Upper lobe of left lung (tissue), 6 donors: Measurements from ENCODE around the gene MYO18B. TPM values are rescaled to one million over a fixed set of nuclear protein-coding genes. Genes with fewer than 3 reads are reported as not detected.

Experiments
- ATAC-seq, 2 donors: fragments of 200-7000 bp; cut with Tn5 transposase; one replicate each; pipeline ENCODE4 v1.9.1; 2022; ENCODE audit warnings: mild to moderate bottlenecking in 2 of 2, moderate library complexity in 2 of 2; ENCODE audit not compliant: low FRiP score in 2 of 2
- DNase-seq, 2 donors: peaks; one replicate each; pipeline ENCODE4 v3.0.0-alpha.2; 2019 to 2020
- H3K27ac ChIP-seq, 4 donors: fragments of 200-600 bp; sonication (generic); one replicate each; pipeline ENCODE4 v1.5.1; 2016 to 2019
- H3K27me3 ChIP-seq, 4 donors: fragments of 200-600 bp; sonication (generic); one replicate each; pipeline ENCODE4 v1.5.1; 2017 to 2019
- H3K36me3 ChIP-seq, 4 donors: fragments of 200-600 bp; sonication (generic); one replicate each; pipeline ENCODE4 v1.5.1; 2016 to 2019
- H3K4me1 ChIP-seq, 4 donors: fragments of 200-600 bp; sonication (generic); one replicate each; pipeline ENCODE4 v1.5.1; 2018 to 2019
- H3K4me3 ChIP-seq, 4 donors: fragments of 200-600 bp; sonication (generic); one replicate each; pipeline ENCODE4 v1.5.1; 2017 to 2019; ENCODE audit warnings: mild to moderate bottlenecking in 2 of 4, moderate library complexity in 1 of 4
- H3K9me3 ChIP-seq, 4 donors: fragments of 200-600 bp; sonication (generic); one replicate each; pipeline ENCODE4 v1.5.1; 2018 to 2019
- EP300 ChIP-seq, 4 donors: sonication (generic); formaldehyde crosslinking; IDR thresholded peaks; one replicate each; pipeline ENCODE4 v1.5.1; 2017; ENCODE audit warnings: antibody characterized with exemption in 4 of 4, control low read depth in 2 of 4
- POLR2A ChIP-seq, 4 donors: fragments of 450-650 bp; IDR thresholded peaks; one replicate each; pipeline ENCODE4 v1.5.1; 2016 to 2017; ENCODE audit warnings: antibody characterized with exemption in 4 of 4, mild to moderate bottlenecking in 2 of 4
- POLR2AphosphoS5 ChIP-seq, 2 donors: sonication (generic); formaldehyde crosslinking; IDR thresholded peaks; one replicate each; pipeline ENCODE4 v1.5.1; 2017; ENCODE audit warnings: antibody characterized with exemption in 2 of 2
- WGBS, 2 donors: methylation state at CpG; one replicate each; pipeline ENCODE4 v1.1.5; 2017 to 2018; 5-methylcytosine and 5-hydroxymethylcytosine counted together
- total RNA-seq, 6 donors: library from RNA; depleted of rRNA in 4 of 6; stranded (reverse); fragments of >200 nt in 4 of 6; gene quantifications; one replicate each; pipeline versions ENCODE4 v1.1.0 to v1.2.1, GENCODE V29; 2016 to 2021
- TF ChIP-seq, protein P1 (sequence below), 6 experiments: fragments of 450-650 bp in 4 of 6; fragments of 200-600 bp in 2 of 6; sonication (generic) in 2 of 6; IDR thresholded peaks; one replicate each; pipeline ENCODE4 v1.5.1; 2016 to 2019; ENCODE audit warnings: antibody characterized with exemption in 6 of 6
- donor health status: DM: no; HTN: no; CAD: no; lungs with moderate emphysema.
- donor health status: DM: no; HTN: yes; CAD: no; lungs with severe emphysema.

MYO18B gene
- total RNA-seq, 6 donors from 2014 or later = 0.09 to 1.3 (median 0.17) TPM; not detected in 3

DNA sequence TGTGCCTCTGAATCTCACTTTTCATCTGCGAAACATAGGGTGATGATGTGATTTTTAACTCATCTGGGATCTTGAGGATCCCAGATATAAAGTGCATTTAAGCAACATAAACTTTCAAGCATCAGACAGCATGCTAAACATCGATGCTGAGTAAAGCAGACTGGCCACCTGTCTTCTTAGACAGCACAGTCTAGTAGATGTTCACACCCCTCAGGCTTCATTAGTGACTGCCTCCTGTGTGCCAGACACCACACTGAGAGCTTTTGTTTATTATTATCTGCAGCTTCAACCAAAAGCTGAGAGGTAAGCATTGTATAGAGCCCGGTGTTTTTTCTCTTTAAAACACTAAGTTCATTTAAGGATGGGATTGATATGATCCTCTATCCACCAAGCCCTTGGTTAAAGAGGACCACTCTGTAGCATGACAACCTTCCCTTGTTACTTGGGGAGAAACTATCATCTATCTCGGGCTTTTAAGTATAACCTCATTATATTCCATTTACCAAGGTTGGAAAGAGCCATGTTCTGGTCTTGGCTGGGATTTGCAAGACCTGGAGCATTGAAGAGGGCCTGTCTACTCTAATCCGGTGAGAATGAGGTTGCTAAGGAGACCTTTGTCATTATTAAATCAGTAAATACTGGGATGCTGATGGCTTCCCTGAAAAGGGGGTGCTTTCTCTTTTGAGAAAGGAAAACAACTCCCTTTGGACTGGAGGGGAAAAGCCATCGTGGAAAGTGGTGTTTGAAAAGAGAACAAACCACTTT lies 313.0 kb downstream of the MYO18B start:
- H3K27ac ChIP-seq = no peak overlapping the region
- no peak for DNase-seq
- TF ChIP-seq POLR2A (IDR thresholded peaks at IDR 0.05) (no peak), POLR2AphosphoS5 (IDR thresholded peaks at IDR 0.05) (no peak), EP300 (IDR thresholded peaks at IDR 0.05) (no peak)
- TF ChIP-seq, protein P1, sequence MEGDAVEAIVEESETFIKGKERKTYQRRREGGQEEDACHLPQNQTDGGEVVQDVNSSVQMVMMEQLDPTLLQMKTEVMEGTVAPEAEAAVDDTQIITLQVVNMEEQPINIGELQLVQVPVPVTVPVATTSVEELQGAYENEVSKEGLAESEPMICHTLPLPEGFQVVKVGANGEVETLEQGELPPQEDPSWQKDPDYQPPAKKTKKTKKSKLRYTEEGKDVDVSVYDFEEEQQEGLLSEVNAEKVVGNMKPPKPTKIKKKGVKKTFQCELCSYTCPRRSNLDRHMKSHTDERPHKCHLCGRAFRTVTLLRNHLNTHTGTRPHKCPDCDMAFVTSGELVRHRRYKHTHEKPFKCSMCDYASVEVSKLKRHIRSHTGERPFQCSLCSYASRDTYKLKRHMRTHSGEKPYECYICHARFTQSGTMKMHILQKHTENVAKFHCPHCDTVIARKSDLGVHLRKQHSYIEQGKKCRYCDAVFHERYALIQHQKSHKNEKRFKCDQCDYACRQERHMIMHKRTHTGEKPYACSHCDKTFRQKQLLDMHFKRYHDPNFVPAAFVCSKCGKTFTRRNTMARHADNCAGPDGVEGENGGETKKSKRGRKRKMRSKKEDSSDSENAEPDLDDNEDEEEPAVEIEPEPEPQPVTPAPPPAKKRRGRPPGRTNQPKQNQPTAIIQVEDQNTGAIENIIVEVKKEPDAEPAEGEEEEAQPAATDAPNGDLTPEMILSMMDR (IDR thresholded peaks at IDR 0.05) = no peak
- H3K4me1 ChIP-seq = no peaks in the 10 kb centered on the region
- no peaks in the 10 kb centered on the region for H3K36me3 ChIP-seq
- H3K4me3 ChIP-seq = no peak overlapping the region
- H3K9me3 ChIP-seq = no peaks in the 10 kb centered on the region
- no peaks in the 10 kb centered on the region for H3K27me3 ChIP-seq
- no peak for ATAC-seq
- WGBS, 2 donors = 42 to 53% methylated on average over 6 of the region's 6 CpGs

DNA sequence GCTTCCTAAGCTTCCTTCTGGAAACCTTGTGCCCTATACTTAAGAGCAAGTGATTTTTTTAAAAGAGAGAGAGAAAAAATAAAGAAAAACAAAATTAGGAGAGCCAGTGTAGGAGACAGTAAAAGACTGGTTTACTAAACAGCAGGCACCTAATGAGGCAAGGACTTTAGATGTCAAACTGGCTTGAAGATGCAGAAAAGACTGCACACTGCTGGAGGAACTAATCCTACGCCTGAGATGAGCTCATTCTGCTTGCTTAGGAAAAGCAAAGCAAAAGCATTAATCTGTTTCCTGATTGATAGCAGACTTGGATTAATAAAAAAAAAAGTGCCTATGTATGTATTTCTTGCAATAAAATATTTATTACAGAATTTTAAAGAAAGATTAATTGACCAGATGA lies 313.7 kb downstream of the MYO18B start:
- no peak for ATAC-seq
- Histone ChIP-seq H3K4me1 (no peaks in the 10 kb centered on the region), H3K27me3 (no peaks in the 10 kb centered on the region), H3K27ac (no peak overlapping the region), H3K36me3 (no peaks in the 10 kb centered on the region), H3K4me3 (no peak overlapping the region), H3K9me3 (no peaks in the 10 kb centered on the region)
- no peak for DNase-seq
- 33 to 45% methylated on average over 1 of the region's 1 CpG for WGBS, 2 donors
- no peak for TF ChIP-seq POLR2AphosphoS5 (IDR thresholded peaks at IDR 0.05)
- TF ChIP-seq POLR2A (IDR thresholded peaks at IDR 0.05) = no peak
- TF ChIP-seq EP300 (IDR thresholded peaks at IDR 0.05) = no peak
- TF ChIP-seq, protein P1 (IDR thresholded peaks at IDR 0.05) = no peak

DNA sequence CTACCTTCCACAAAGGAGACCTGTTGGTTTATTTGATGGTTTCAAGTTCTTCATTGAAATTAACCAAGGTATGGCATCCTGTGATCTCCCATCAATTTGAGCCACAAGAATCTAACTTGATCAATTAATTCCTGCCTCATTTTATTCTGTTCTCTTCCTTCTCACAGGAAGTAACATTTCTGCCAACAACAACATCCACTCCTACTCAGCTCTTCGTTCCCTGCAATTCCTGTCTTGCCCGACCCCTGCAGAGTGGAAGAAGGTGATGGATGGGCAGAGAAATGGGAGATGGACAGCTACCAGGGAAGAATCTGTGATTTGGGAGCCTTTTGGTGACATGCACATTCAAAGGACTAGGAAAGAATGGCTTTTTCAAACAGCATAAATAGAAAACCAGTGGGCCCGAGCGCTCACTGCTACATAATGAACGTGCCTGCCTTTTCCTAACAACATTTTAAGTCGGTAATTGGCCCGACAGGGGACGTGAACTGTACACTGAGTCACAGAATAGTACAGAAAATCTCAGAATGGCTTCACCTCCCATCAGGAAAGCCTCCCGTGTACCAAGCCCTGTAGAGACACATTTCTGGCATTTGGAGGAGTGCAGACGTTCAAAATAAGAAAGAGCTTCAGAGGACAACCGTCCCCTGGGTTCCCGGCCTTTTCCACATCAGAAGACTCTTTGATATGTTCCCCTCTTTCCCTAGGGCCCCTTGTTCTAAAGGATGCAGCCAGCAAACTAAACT lies 314.6 kb downstream of the MYO18B start:
- H3K4me3 ChIP-seq = no peak overlapping the region
- no peak overlapping the region for H3K27ac ChIP-seq
- 58 to 63% methylated on average over 12 of the region's 12 CpGs for WGBS, 2 donors
- DNase-seq = no peak
- no peak for ATAC-seq
- H3K36me3 ChIP-seq = no peaks in the 10 kb centered on the region
- TF ChIP-seq POLR2A (IDR thresholded peaks at IDR 0.05) (no peak), POLR2AphosphoS5 (IDR thresholded peaks at IDR 0.05) (no peak), EP300 (IDR thresholded peaks at IDR 0.05) (no peak)
- TF ChIP-seq, protein P1 (IDR thresholded peaks at IDR 0.05) = no peak
- no peaks in the 10 kb centered on the region for H3K4me1 ChIP-seq
- H3K27me3 ChIP-seq = no peaks in the 10 kb centered on the region
- H3K9me3 ChIP-seq = no peaks in the 10 kb centered on the region

DNA sequence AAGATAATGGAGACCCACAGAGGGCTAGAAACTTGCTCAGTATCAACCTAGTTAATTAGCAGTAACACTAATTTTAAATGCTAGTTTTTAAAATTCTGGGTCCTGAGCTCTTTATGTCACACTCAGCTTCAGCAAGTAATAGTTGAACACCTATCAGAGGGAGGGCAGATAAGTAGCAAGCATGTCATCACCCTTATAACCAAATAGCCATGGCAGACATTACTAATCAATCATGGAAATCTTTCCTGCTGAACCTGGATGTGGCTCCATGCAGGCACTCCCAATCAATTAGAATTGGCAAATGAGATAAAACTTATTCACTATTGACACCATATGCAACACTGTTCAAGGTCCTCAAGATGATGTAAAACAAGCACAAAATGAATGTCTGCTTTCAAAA lies 315.7 kb downstream of the MYO18B start:
- Histone ChIP-seq H3K36me3 (no peaks in the 10 kb centered on the region), H3K9me3 (no peaks in the 10 kb centered on the region), H3K27me3 (no peaks in the 10 kb centered on the region), H3K4me3 (no peak overlapping the region), H3K4me1 (no peaks in the 10 kb centered on the region), H3K27ac (no peak overlapping the region)
- DNase-seq (no peak), ATAC-seq (no peak)
- TF ChIP-seq POLR2AphosphoS5 (IDR thresholded peaks at IDR 0.05) (no peak), EP300 (IDR thresholded peaks at IDR 0.05) (no peak), POLR2A (IDR thresholded peaks at IDR 0.05) (no peak)
- TF ChIP-seq, protein P1 (IDR thresholded peaks at IDR 0.05) = no peak
